Measurements from ENCODE around the gene FHL3.

FHL3 gene

DNA sequence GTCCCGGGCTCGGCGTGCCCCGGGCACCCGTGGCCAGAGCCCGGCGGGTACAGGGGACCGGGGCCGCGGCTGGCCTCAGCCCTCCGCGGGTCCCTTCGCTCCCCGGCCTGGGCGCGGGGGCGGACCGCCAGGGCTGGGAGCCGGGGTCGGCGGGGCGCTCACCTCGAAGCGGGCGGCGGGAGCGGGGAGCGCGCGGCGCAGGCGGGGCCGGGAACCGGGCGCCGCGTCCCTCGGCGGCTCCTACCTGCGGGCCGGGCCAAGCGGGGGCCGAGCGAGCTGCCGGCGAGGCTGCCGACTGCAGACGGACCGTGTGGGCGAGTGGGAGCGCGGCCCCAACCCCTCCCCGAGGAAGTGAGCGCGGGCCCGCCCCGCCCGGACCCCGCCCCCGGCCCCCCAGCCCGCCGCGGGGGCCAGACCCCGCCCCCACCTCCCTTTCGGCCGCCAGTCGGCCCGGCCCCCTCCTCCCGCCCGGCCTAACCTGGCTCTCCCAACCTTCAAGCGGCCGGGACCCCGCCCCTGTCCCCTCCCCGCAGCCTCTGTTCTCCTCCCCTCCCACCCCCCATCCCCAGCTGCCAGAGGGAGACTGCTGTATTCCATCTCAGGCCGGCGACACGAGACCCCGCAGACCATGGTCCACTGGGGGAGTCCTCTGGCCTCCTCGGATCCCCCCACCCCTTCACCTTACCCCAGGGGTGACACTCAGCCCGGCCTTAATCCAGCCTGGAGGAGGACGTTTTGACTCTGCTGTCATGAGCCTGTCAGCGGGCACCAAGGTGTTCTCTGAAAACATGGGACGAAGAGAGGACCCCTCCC is at the start of gene FHL3:
FHL3 (minus strand) TSS at position 320 of the 813 bp plus-strand sequence. CDS start 6,102 bp downstream, outside the sequence.
- TF ChIP-seq, protein P1, sequence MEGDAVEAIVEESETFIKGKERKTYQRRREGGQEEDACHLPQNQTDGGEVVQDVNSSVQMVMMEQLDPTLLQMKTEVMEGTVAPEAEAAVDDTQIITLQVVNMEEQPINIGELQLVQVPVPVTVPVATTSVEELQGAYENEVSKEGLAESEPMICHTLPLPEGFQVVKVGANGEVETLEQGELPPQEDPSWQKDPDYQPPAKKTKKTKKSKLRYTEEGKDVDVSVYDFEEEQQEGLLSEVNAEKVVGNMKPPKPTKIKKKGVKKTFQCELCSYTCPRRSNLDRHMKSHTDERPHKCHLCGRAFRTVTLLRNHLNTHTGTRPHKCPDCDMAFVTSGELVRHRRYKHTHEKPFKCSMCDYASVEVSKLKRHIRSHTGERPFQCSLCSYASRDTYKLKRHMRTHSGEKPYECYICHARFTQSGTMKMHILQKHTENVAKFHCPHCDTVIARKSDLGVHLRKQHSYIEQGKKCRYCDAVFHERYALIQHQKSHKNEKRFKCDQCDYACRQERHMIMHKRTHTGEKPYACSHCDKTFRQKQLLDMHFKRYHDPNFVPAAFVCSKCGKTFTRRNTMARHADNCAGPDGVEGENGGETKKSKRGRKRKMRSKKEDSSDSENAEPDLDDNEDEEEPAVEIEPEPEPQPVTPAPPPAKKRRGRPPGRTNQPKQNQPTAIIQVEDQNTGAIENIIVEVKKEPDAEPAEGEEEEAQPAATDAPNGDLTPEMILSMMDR (IDR thresholded peaks at IDR 0.05): no peak

DNA sequence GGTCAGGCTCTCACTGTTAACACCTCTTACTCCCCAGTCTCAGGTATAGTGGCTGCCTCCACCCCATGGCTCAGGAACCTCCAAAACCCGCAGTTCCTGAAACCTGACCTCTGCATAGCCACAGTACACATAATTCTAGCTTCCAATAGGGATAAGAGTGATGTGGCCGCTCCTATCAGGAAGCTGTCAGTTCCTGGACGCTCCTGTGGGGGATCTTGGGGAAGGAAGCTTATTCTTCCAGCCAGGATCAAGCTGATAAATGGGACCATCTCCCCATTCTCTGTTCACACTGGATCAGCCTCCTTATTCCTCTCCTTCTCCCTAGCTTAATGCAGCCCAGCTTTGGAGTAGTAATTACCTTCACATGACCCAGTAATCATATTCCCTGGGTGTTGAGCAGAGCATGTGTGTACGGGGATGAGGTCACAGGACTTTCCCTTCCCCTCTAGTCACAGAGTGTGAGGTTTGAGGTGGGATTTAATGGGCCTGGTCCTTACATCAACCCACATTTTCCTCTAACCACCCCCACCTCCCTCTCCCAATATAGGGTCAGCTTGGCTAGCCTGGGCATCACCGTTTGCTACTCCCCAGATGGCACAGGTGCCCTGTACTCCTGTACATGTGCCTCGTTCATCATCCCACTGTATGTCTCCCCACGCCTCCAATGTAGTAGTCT is 48.2 kb upstream of the FHL3 start:
- TF ChIP-seq, protein P1 (IDR thresholded peaks at IDR 0.05): no peak

GRCh38 chr1:38052750-38053415 is 47.6 kb upstream of the FHL3 start:
- TF ChIP-seq, protein P1 (IDR thresholded peaks at IDR 0.05): no peak

DNA sequence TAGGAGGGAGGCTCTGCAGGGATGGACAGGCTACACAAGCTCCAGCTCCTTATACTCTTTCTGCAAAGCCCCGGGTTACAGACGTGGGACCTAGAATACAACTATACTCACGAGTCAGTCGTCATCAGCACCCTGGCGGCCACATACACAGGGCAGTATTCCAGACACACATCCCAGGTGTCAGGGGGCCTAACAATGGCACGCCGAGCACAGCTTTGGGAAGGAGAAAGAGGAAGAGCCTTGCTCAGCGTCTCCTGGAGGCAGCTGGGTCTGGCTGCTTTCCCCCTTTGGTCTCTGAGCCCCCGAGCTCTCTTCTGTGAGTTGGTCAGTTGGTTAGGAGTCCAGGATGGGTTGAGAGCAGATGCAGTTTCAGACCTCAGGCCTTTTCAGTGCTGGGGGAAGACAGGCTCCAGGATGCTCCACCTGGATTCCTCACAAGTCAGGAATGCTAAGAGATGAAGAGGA is 45.8 kb upstream of the FHL3 start:
- TF ChIP-seq, protein P1 (IDR thresholded peaks at IDR 0.05): no peak

GRCh38 chr1:38050397-38051078 is 45.2 kb upstream of the FHL3 start:
- TF ChIP-seq, protein P1 (IDR thresholded peaks at IDR 0.05): no peak

DNA sequence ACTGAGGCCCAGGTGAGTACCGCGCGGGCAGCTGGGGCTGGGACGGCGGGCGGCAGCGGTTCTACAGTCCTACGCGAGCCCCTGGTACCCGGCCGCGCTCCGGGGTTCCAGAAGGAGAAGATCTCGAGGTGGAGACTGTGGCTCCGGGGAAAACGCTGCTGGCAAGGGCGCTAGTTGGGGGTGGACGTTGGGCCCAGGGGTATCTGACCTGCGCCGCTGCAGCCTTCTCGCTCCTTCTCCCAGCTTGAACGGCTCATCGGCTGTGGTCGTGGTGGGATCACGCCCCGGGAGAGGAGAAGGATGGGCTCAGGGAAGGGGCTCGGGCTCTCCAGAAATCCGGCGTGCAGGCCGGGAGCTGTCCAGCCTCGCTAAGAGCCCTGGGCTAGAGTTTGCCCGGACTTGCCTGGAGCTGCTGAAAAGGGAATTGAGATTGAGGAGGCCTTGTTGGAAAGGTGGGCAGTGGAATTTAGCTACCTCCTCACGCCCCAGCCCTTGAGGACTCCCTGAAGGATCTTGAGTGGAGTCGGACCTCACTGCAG is 42.4 kb upstream of the FHL3 start:
- TF ChIP-seq, protein P1 (IDR thresholded peaks at IDR 0.05): no peak

Measured in LNCAP (cell line).